ENCODE data around the gene ERBB4. TPM values are rescaled to one million over a fixed set of nuclear protein-coding genes. Genes with fewer than 3 reads are reported as not detected.

The ERBB4 gene
- total and polyA plus RNA-seq, 2 of the 8 experiments (the other 6 are each of a cell fraction or from before 2014, with no cell fraction given): 0.34 to 1.3 TPM

DNA sequence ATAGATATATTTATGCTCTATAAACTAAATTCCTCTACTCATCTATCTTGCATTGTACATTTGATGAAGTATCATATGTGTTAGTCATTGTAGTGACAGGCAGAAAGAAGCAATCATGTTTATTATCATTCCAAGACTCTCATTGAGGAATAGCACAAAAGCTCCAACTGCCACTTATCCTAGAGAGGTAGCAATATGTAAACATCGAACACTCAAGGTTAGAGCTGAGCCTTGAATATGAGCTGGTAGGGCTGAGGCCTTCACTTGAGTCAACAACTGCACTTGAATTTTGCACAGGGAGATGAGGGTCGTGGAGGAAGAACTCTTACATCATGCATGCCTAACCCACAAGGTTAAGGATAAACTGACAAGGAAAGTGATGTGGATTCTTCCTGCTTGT is 1081.3 kb downstream of the ERBB4 start:
- Histone ChIP-seq H4K91ac (replicated peaks; ENCODE audit: insufficient read length, low read length) (no peak overlapping the region), H3K4me3 (ENCODE audit: extremely low read depth in 1 of 4, insufficient read depth in 2 of 4, low read depth in 3 of 4, low read length in 4 of 4) (no peak overlapping the region), H3K36me3 (ENCODE audit: control insufficient read depth in 2 of 4, insufficient read depth in 4 of 4, low read length in 3 of 4) (no peaks in the 10 kb centered on the region), H4K8ac (ENCODE audit: extremely low read depth, insufficient read depth, low read length) (no peak overlapping the region), H2BK120ac (replicated peaks; ENCODE audit: low read depth, low read length) (no peak overlapping the region), H4K20me1 (replicated peaks in 1 of 2; ENCODE audit: control insufficient read depth in 1 of 2, insufficient read depth in 2 of 2, low read length in 2 of 2) (no peaks in the 10 kb centered on the region), H3K4me1 (replicated peaks in 1 of 4; ENCODE audit: control insufficient read depth in 3 of 4, insufficient read depth in 4 of 4, low read length in 3 of 4) (no peaks in the 10 kb centered on the region), H3K79me1 (ENCODE audit: low read depth, low read length) (no peaks in the 10 kb centered on the region), H3K27me3 (replicated peaks in 1 of 4; ENCODE audit: control insufficient read depth in 3 of 4, extremely low read depth in 1 of 4, insufficient read depth in 3 of 4, low read length in 3 of 4) (no peaks in the 10 kb centered on the region), H3K23ac (ENCODE audit: insufficient read length) (no peak overlapping the region), H4K5ac (ENCODE audit: insufficient read length, low read depth, low read length) (no peak overlapping the region), H2AFZ (ENCODE audit: low read length) (no peak overlapping the region), H3K56ac (replicated peaks; ENCODE audit: insufficient read length, low read depth, low read length) (no peak overlapping the region), H3K9me3 (ENCODE audit: insufficient read depth in 2 of 2, low read depth in 1 of 2, low read length in 1 of 2) (no peaks in the 10 kb centered on the region), H3K79me2 (ENCODE audit: control insufficient read depth in 1 of 2, insufficient read depth in 2 of 2, low read length in 2 of 2) (no peaks in the 10 kb centered on the region), H3K18ac (ENCODE audit: extremely low read depth, low read length) (no peak overlapping the region), H3K4ac (replicated peaks; ENCODE audit: insufficient read length, low read depth, low read length) (no peak overlapping the region), H3K4me2 (ENCODE audit: insufficient read depth in 1 of 2, low read depth in 2 of 2, low read length in 2 of 2) (no peak overlapping the region), H2BK5ac (ENCODE audit: low read depth, low read length) (no peak overlapping the region), H2AK5ac (ENCODE audit: low read depth, low read length) (no peak overlapping the region), H3K27ac (ENCODE audit: low read depth, low read length) (no peak overlapping the region), H3K23me2 (ENCODE audit: low read depth, low read length) (no peaks in the 10 kb centered on the region), H2BK20ac (ENCODE audit: low read length) (no peak overlapping the region), H2BK12ac (ENCODE audit: low read depth, low read length) (no peak overlapping the region), H3K14ac (ENCODE audit: insufficient read length) (no peak overlapping the region), H3K9ac (replicated peaks in 1 of 4; ENCODE audit: extremely low read depth in 1 of 4, low read depth in 3 of 4, low read length in 3 of 4) (no peak overlapping the region), H2BK15ac (ENCODE audit: low read length) (no peak overlapping the region)
- CTCF ChIA-PET (ENCODE audit: partially characterized antibody): interaction anchor here (0.6 kb wide), 1 partner anchor 118 kb away, joined by 3 read pairs; no protein-coding TSS in a partner anchor
- DNase-seq (ENCODE audit: low read depth in 1 of 2, low spot score in 2 of 2): no peak
- POLR2A ChIA-PET (ENCODE audit: partially characterized antibody): no interaction called here
- FAIRE-seq: no peak
- WGBS, 2 experiments (ENCODE audit: extremely low coverage in 1 of 2, insufficient coverage in 1 of 2, insufficient read length in 1 of 2, insufficient replicate concordance in 2 of 2, low coverage in 1 of 2, low lambda C conversion rate in 2 of 2, missing lambda C conversion rate in 1 of 2): 58% methylated on average over 2 of the region's 2 CpGs; no CpG with 5 or more reads in 1 of the 2 experiments
- no peak for TF ChIP-seq RXRA (IDR thresholded peaks at IDR 0.05; ENCODE audit: insufficient read depth, low read depth, low read length)
- TF ChIP-seq TAF7 (optimal IDR thresholded peaks at IDR 0.05; ENCODE audit: borderline replicate concordance, low read depth, low read length): no peak
- TF ChIP-seq RFX5 (IDR thresholded peaks at IDR 0.05; ENCODE audit: borderline replicate concordance, low read depth, low read length): no peak
- no peak for TF ChIP-seq BACH1 (IDR thresholded peaks at IDR 0.05; ENCODE audit: low read length)
- TF ChIP-seq SIRT6 (IDR thresholded peaks at IDR 0.05; ENCODE audit: low read length): no peak
- no peak for TF ChIP-seq EP300 (IDR thresholded peaks at IDR 0.05; ENCODE audit: borderline replicate concordance in 1 of 2, low read depth in 2 of 2, low read length in 2 of 2)
- TF ChIP-seq NANOG (IDR thresholded peaks at IDR 0.05; ENCODE audit: insufficient read depth, low read depth, low read length, poor library complexity, severe bottlenecking): no peak
- TF ChIP-seq, protein P1, sequence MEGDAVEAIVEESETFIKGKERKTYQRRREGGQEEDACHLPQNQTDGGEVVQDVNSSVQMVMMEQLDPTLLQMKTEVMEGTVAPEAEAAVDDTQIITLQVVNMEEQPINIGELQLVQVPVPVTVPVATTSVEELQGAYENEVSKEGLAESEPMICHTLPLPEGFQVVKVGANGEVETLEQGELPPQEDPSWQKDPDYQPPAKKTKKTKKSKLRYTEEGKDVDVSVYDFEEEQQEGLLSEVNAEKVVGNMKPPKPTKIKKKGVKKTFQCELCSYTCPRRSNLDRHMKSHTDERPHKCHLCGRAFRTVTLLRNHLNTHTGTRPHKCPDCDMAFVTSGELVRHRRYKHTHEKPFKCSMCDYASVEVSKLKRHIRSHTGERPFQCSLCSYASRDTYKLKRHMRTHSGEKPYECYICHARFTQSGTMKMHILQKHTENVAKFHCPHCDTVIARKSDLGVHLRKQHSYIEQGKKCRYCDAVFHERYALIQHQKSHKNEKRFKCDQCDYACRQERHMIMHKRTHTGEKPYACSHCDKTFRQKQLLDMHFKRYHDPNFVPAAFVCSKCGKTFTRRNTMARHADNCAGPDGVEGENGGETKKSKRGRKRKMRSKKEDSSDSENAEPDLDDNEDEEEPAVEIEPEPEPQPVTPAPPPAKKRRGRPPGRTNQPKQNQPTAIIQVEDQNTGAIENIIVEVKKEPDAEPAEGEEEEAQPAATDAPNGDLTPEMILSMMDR (IDR thresholded peaks at IDR 0.05; ENCODE audit: control extremely low read depth in 1 of 3, insufficient read depth in 1 of 3, low read depth in 1 of 3, low read length in 3 of 3): no peak
- TF ChIP-seq MAFK (IDR thresholded peaks at IDR 0.05; ENCODE audit: low read depth, low read length): no peak
- no peak for TF ChIP-seq SIN3A (conservative IDR thresholded peaks at IDR 0.05 in 1 of 2, IDR thresholded peaks at IDR 0.05 in 1 of 2; ENCODE audit: low read depth in 1 of 2, low read length in 2 of 2)
- TF ChIP-seq RNF2 (IDR thresholded peaks at IDR 0.05; ENCODE audit: borderline replicate concordance, low read depth, low read length, missing control alignments, poor library complexity, severe bottlenecking): no peak
